GM12878 (cell line): ENCODE results near the gene ASIP. TPM values are rescaled to one million over a fixed set of nuclear protein-coding genes. Genes with fewer than 3 reads are reported as not detected.

ENCODE experiments used
- ATAC-seq: fragments of 200-7000 bp; cut with Tn5 transposase; 3 replicates; pipeline ENCODE4 v1.9.1; 2020; ENCODE audit warnings: mild to moderate bottlenecking, moderate library complexity
- BruUV-seq: library from RNA; stranded (reverse); fragments of 400-500 nt; replicated peaks from 2 replicates; lab custom pipeline; 2021; lab: Mats Ljungman, UMichigan
- CTCF ChIA-PET: fragments of 300-600 bp; sonication (Branson Sonifier 250); formaldehyde crosslinking; extraction: SDS; loops from one replicate; lab custom pipeline; 2021; ENCODE audit warnings: inconsistent platforms; lab: Yijun Ruan, JAX
- POLR2A ChIA-PET: fragments of 350-600 bp; formaldehyde crosslinking; extraction: SDS; loops from one replicate; lab custom pipeline; 2021; ENCODE audit warnings: inconsistent platforms; lab: Charles Lee
- RAD21 ChIA-PET: fragments of 300-600 bp; sonication (Branson Sonifier 250); formaldehyde crosslinking; loops from one replicate; lab custom pipeline; 2023; ENCODE audit warnings: antibody characterized with exemption; ENCODE audit not compliant: unreplicated experiment; lab: Charles Lee
- SMC1A ChIA-PET: fragments of 300-600 bp; sonication (Branson Sonifier 250); formaldehyde crosslinking; loops from one replicate; lab custom pipeline; 2023; ENCODE audit not compliant: unreplicated experiment, uncharacterized antibody; lab: Charles Lee
- DNase-seq: peaks from one replicate; pipeline ENCODE4 v3.0.0-alpha.2; 2011; ENCODE audit warnings: low read depth, low spot score
- FAIRE-seq: peaks from 3 replicates; lab custom pipeline; 2011; peaks lifted over from hg19 to GRCh38; lab: Jason Lieb, UNC
- H2AFZ ChIP-seq: 2 replicates; pipeline ENCODE4 v1.6.0; 2011; ENCODE audit warnings: low read depth, low read length, control low read depth; ENCODE audit not compliant: control insufficient read depth
- H3K27ac ChIP-seq: 2 replicates; pipeline ENCODE4 v1.5.1; 2011; ENCODE audit warnings: control low read depth; ENCODE audit not compliant: control insufficient read depth, insufficient read depth
- H3K27me3 ChIP-seq, 2 experiments: replicated peaks in 1 of 2; 2 replicates each; pipeline versions ENCODE4 v1.6.0 to v1.6.1; 2011; ENCODE audit warnings: low read length in 1 of 2; ENCODE audit not compliant: control insufficient read depth in 2 of 2, insufficient read depth in 2 of 2
- H3K36me3 ChIP-seq, 2 experiments: 2 replicates each; pipeline ENCODE4 v1.5.1; 2011; ENCODE audit warnings: low read length in 1 of 2; ENCODE audit not compliant: control insufficient read depth in 2 of 2, insufficient read depth in 2 of 2
- H3K4me1 ChIP-seq: 2 replicates; pipeline ENCODE4 v1.6.1; 2011; ENCODE audit warnings: mild to moderate bottlenecking, low read length, moderate library complexity, mixed read lengths; ENCODE audit not compliant: control insufficient read depth, insufficient read depth
- H3K4me2 ChIP-seq: 2 replicates; pipeline ENCODE4 v1.6.0; 2011; ENCODE audit warnings: control low read depth; ENCODE audit not compliant: control insufficient read depth, insufficient read depth
- H3K4me3 ChIP-seq: fragments of 200-600 bp; sonication (generic); 2 replicates; pipeline ENCODE4 v1.5.1; 2016
- H3K79me2 ChIP-seq: 2 replicates; pipeline ENCODE4 v1.6.0; 2011; ENCODE audit warnings: low read length; ENCODE audit not compliant: control insufficient read depth, insufficient read depth
- H3K9ac ChIP-seq: 2 replicates; pipeline ENCODE4 v1.8.0; 2011; ENCODE audit warnings: low read length, control low read depth, mixed read lengths; ENCODE audit not compliant: control insufficient read depth, insufficient read depth
- H3K9me3 ChIP-seq: replicated peaks from 3 replicates; pipeline ENCODE4 v1.5.1; 2011; ENCODE audit warnings: mild to moderate bottlenecking, low read length; ENCODE audit not compliant: control insufficient read depth, insufficient read depth
- H4K20me1 ChIP-seq: 2 replicates; pipeline ENCODE4 v1.6.0; 2011; ENCODE audit not compliant: control insufficient read depth, insufficient read depth
- CBFB ChIP-seq: IDR thresholded peaks from 2 replicates; pipeline ENCODE4 v1.6.1; 2016; ENCODE audit warnings: antibody characterized with exemption, low read depth
- CEBPZ ChIP-seq: fragments of 150-350 bp; IDR thresholded peaks from 2 replicates; pipeline ENCODE4 v1.6.1; 2016; ENCODE audit warnings: low read depth, low read length
- CHD4 ChIP-seq: fragments of 200-600 bp; sonication (generic); IDR thresholded peaks from 2 replicates; pipeline ENCODE4 v1.6.1; 2016; ENCODE audit warnings: mild to moderate bottlenecking
- EED ChIP-seq: sonication (generic); IDR thresholded peaks from 2 replicates; pipeline ENCODE4 v1.6.1; 2016; ENCODE audit warnings: antibody characterized with exemption, low read depth
- EP300 ChIP-seq, 2 experiments: fragments of 150-350 bp in 1 of 2; IDR thresholded peaks; 2 replicates each; pipeline ENCODE4 v1.6.1; 2011 to 2012; ENCODE audit warnings: low read depth in 2 of 2, low read length in 2 of 2, borderline replicate concordance in 1 of 2, improper control_type of control experiment in 1 of 2, inconsistent platforms in 1 of 2; ENCODE audit not compliant: control insufficient read depth in 1 of 2
- HCFC1 ChIP-seq: fragments of 150-350 bp; IDR thresholded peaks from 2 replicates; pipeline ENCODE4 v1.6.1; 2014; ENCODE audit warnings: low read length
- IRF4 ChIP-seq: IDR thresholded peaks from 2 replicates; pipeline ENCODE4 v1.6.1; 2011; ENCODE audit warnings: low read depth, low read length
- MEF2B ChIP-seq: fragments of 450-650 bp; IDR thresholded peaks from 2 replicates; pipeline ENCODE4 v1.6.1; 2018; ENCODE audit warnings: mild to moderate bottlenecking, moderate library complexity; ENCODE audit not compliant: partially characterized antibody, poor library complexity, severe bottlenecking
- MXI1 ChIP-seq: fragments of 150-350 bp; IDR thresholded peaks from 2 replicates; pipeline ENCODE4 v1.6.1; 2011; ENCODE audit warnings: low read depth, mild to moderate bottlenecking, inconsistent platforms, low read length, improper control_type of control experiment
- POLR2A ChIP-seq: IDR thresholded peaks from 2 replicates; pipeline ENCODE4 v1.6.1; 2011; ENCODE audit warnings: low read depth, mild to moderate bottlenecking, low read length
- RB1 ChIP-seq: fragments of 450-650 bp; formaldehyde crosslinking; IDR thresholded peaks from 2 replicates; pipeline ENCODE4 v1.6.1; 2017; ENCODE audit warnings: mild to moderate bottlenecking, borderline replicate concordance
- WGBS: methylation state at CpG from one replicate; pipeline ENCODE4 v1.1.6; 2016; ENCODE audit warnings: low lambda C conversion rate; ENCODE audit not compliant: insufficient replicate concordance, insufficient coverage; ENCODE audit errors: missing lambda C conversion rate; 5-methylcytosine and 5-hydroxymethylcytosine counted together
- in situ Hi-C: fragments of 300-500 bp; cut with MboI; formaldehyde crosslinking; loops from 9 replicates; pipeline ENCODE4 v1.14.3; 2018; ENCODE audit warnings: mixed read lengths
- intact Hi-C: fragments of 100-400 bp; cut with micrococcal nuclease; formaldehyde crosslinking; loops from one replicate; pipeline ENCODE4 v1.14.2; 2022; ENCODE audit not compliant: unreplicated experiment
- polyA plus RNA-seq, 11 experiments: library from polyadenylated mRNA; depleted of rRNA in 4 of 11; unstranded in 6 of 11; stranded (reverse) in 5 of 11; fragments of >200 nt; fragmentation: Nextera tagmentation in 4 of 11; fragmentation: Illumina TruSeq in 1 of 11; extraction: Ambion mirVana in 4 of 11; extraction: Trizol in 1 of 11; gene quantifications; 1 replicate in 1 of 11; 2 replicates in 10 of 11; pipeline versions ENCODE4 v1.2.1 to v1.2.3, GENCODE V29; 2011 to 2016; ENCODE audit warnings: inconsistent platforms in 2 of 11, missing spikeins in 2 of 11, low read depth in 1 of 11
- total RNA-seq, 4 experiments: library from RNA; depleted of rRNA in 3 of 4; stranded (reverse); fragments of >200 nt in 3 of 4; fragmentation: Illumina TruSeq in 1 of 4; extraction: Trizol in 1 of 4; gene quantifications; 2 replicates each; pipeline versions ENCODE4 v1.2.1 to v1.2.3, GENCODE V29; 2013 to 2021
- TF ChIP-seq, protein P1 (sequence below): IDR thresholded peaks from 2 replicates; pipeline ENCODE4 v1.6.1; 2011; ENCODE audit warnings: low read depth, low read length, improper control_type of control experiment, borderline replicate concordance

ASIP gene
- total and polyA plus RNA-seq, 10 of the 15 experiments (the other 5 are each of a cell fraction or from before 2014, with no cell fraction given), result 0.29 TPM; not detected in 9

GRCh38 chr20:34309691-34310090 is 68.5 kb downstream of the ASIP start:
- peaks cover 8% of the 10 kb centered on the region; the same call in 1 of the 2 replicates for H3K4me1 ChIP-seq
- ATAC-seq (no peak), FAIRE-seq (no peak), DNase-seq (no peak)
- no peak overlapping the region for H3K4me3 ChIP-seq
- TF ChIP-seq IRF4, result no peak
- no peak for TF ChIP-seq CBFB
- TF ChIP-seq RB1, result no peak
- TF ChIP-seq CEBPZ, result no peak
- TF ChIP-seq MXI1, result no peak
- TF ChIP-seq EP300 (IDR thresholded peaks at IDR 0.05; ENCODE audit: borderline replicate concordance in 1 of 2, control insufficient read depth in 1 of 2, low read depth in 2 of 2, low read length in 2 of 2), result no peak
- no peak for TF ChIP-seq EED
- TF ChIP-seq POLR2A, result no peak
- no peak for TF ChIP-seq MEF2B
- TF ChIP-seq HCFC1, result no peak
- no peak for TF ChIP-seq CHD4
- TF ChIP-seq, protein P1, sequence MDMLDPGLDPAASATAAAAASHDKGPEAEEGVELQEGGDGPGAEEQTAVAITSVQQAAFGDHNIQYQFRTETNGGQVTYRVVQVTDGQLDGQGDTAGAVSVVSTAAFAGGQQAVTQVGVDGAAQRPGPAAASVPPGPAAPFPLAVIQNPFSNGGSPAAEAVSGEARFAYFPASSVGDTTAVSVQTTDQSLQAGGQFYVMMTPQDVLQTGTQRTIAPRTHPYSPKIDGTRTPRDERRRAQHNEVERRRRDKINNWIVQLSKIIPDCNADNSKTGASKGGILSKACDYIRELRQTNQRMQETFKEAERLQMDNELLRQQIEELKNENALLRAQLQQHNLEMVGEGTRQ, result no peak
- H3K27me3 ChIP-seq, result peaks cover 0 to 9% of the 10 kb centered on the region in 2 experiments; a peak in 1 of 4 replicates
- H2AFZ ChIP-seq, result no peak overlapping the region
- POLR2A ChIA-PET, result no interaction called here
- CTCF ChIA-PET, result interaction anchor here (1.4 to 5.8 kb wide), 4 partner anchors 54 to 163 kb away, joined by 3 to 75 read pairs (median 3); no protein-coding TSS in a partner anchor
- RAD21 ChIA-PET, result interaction anchor here (1.6 to 2.3 kb wide), 2 partner anchors 9 to 398 kb away, joined by 3 to 8 read pairs; no protein-coding TSS in a partner anchor
- no TSS peak for BruUV-seq
- H3K9ac ChIP-seq, result no peak overlapping the region
- H4K20me1 ChIP-seq, result no peaks in the 10 kb centered on the region
- SMC1A ChIA-PET, result interaction anchor here (0.9 kb wide), 1 partner anchor 168 kb away, joined by 3 read pairs; no protein-coding TSS in a partner anchor
- no peak overlapping the region for H3K27ac ChIP-seq
- H3K4me2 ChIP-seq, result no peak overlapping the region
- intact Hi-C loops, result loop anchor here (5.0 kb wide), 2 partner anchors 398 to 458 kb away; no protein-coding TSS in a partner anchor
- in situ Hi-C loops, result loop anchor here (5.0 kb wide), 2 partner anchors 208 to 458 kb away; partner anchors contain the start of gene DYNLRB1
- no peaks in the 10 kb centered on the region for H3K36me3 ChIP-seq
- H3K79me2 ChIP-seq, result no peaks in the 10 kb centered on the region
- 96% methylated on average over 3 of the region's 3 CpGs for WGBS
- no peaks in the 10 kb centered on the region for H3K9me3 ChIP-seq
